Fibroblast of lung (primary cell): Measurements from ENCODE around the gene PDE3B.

Experiments
- EZH2 ChIP-seq: IDR thresholded peaks from 2 replicates; pipeline ENCODE4 v1.5.1; 2012; ENCODE audit warnings: low read length, control low read depth, mild to moderate bottlenecking; ENCODE audit errors: missing control alignments
- TF ChIP-seq, protein P1 (sequence below), 2 donors: IDR thresholded peaks in 1 of 2; conservative IDR thresholded peaks in 1 of 2; 1 replicate in 1 of 2; 2 replicates in 1 of 2; pipeline ENCODE4 v1.5.1; 2011 to 2012; ENCODE audit warnings: low read length in 2 of 2, control low read depth in 1 of 2, inconsistent platforms in 1 of 2, low read depth in 1 of 2, mild to moderate bottlenecking in 1 of 2

DNA sequence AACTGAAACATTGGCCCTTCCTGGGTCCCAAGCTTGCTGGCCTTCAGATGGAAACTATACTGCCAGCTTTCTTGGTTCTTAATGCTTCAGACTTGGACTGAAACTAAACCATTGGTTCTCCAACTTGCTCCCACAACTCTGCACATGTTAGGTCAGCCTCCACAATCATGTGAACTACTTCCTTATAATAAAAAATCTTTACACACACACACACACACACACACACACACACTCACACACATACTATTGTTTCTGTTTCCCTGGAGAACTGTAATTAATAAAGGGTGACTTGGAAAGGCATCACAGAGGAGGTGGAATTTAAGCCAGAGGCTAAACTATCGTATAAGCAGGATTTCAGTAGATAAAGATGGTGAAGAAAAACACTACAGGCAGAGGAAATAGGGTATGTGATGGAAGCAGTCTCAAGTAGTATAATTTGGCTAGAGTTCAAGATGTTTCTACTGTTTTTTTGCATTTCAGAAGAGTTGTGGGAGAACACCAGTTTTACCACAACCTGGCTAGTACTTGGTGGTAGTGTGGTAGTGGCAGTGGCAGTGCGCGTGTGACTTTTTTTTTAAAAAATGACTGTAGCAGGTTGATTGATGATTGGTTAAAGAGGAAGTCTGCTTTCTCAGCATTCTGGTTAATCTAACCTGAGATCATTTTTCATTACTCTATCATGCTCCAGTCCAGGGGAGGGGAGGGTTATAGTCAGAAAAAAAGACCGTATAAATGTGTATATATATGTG, 70.1 kb downstream of the PDE3B start:
- TF ChIP-seq, protein P1, sequence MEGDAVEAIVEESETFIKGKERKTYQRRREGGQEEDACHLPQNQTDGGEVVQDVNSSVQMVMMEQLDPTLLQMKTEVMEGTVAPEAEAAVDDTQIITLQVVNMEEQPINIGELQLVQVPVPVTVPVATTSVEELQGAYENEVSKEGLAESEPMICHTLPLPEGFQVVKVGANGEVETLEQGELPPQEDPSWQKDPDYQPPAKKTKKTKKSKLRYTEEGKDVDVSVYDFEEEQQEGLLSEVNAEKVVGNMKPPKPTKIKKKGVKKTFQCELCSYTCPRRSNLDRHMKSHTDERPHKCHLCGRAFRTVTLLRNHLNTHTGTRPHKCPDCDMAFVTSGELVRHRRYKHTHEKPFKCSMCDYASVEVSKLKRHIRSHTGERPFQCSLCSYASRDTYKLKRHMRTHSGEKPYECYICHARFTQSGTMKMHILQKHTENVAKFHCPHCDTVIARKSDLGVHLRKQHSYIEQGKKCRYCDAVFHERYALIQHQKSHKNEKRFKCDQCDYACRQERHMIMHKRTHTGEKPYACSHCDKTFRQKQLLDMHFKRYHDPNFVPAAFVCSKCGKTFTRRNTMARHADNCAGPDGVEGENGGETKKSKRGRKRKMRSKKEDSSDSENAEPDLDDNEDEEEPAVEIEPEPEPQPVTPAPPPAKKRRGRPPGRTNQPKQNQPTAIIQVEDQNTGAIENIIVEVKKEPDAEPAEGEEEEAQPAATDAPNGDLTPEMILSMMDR (conservative IDR thresholded peaks at IDR 0.05 in 1 of 2, IDR thresholded peaks at IDR 0.05 in 1 of 2; ENCODE audit: low read depth in 1 of 2, low read length in 2 of 2) = no peak
- no peak for TF ChIP-seq EZH2
